ENCODE measurements around the gene PCK2.

The PCK2 gene

GRCh38 chr14:24113801-24114531 is 19.9 kb downstream of the PCK2 start:
- no peaks in the 10 kb centered on the region for H3K27me3 ChIP-seq (ENCODE audit: control insufficient read depth, insufficient read depth, low read length)

GRCh38 chr14:24114532-24115421 is 20.7 kb downstream of the PCK2 start, which contains the start of the genes DCAF11 and NRL:
Gene DCAF11, plus strand, starts transcription at chr14:24114777. Its CDS starts 818 bp downstream, at chr14:24115595.
Gene NRL, minus strand, starts transcription at chr14:24114949. Its CDS starts 32,101 bp downstream, at chr14:24082848.
- Histone ChIP-seq H3K4me3 (ENCODE audit: low read depth, low read length) (peak within 1 kb of the TSS; percentile 99), H2AFZ (peak within 1 kb of the TSS; percentile 86), H3K9ac (peak within 1 kb of the TSS; percentile 61), H3K36me3 (ENCODE audit: control insufficient read depth, insufficient read depth, low read length) (no peaks in the 10 kb centered on the region), H3K79me2 (peaks cover 22% of the 10 kb centered on the region), H3K9me3 (ENCODE audit: control insufficient read depth, low read length) (no peaks in the 10 kb centered on the region), H3K4me1 (peaks cover 13% of the 10 kb centered on the region), H3K27ac (peak within 1 kb of the TSS; percentile 100), H3K27me3 (ENCODE audit: control insufficient read depth, insufficient read depth, low read length) (no peaks in the 10 kb centered on the region), H3K4me2 (ENCODE audit: low read length) (peak within 1 kb of the TSS; percentile 84)
- TF ChIP-seq CTCF (IDR thresholded peaks at IDR 0.05), result no peak

More at GRCh38 chr14:24113801-24114531, 19.9 kb downstream of the PCK2 start:
- no peaks in the 10 kb centered on the region for H3K36me3 ChIP-seq (ENCODE audit: control insufficient read depth, insufficient read depth, low read length)
- no peaks in the 10 kb centered on the region for H3K9me3 ChIP-seq (ENCODE audit: control insufficient read depth, low read length)
- peaks cover 14% of the 10 kb centered on the region for H3K4me1 ChIP-seq
- H3K4me2 ChIP-seq (ENCODE audit: low read length), result peak overlapping the region; percentile 84
- peak overlapping the region; percentile 99 for H3K4me3 ChIP-seq (ENCODE audit: low read depth, low read length)
- peak overlapping the region; percentile 100 for H3K27ac ChIP-seq
- peaks cover 22% of the 10 kb centered on the region for H3K79me2 ChIP-seq
- TF ChIP-seq CTCF (IDR thresholded peaks at IDR 0.05), result no peak
- H3K9ac ChIP-seq, result peak overlapping the region; percentile 61
- H2AFZ ChIP-seq, result peak overlapping the region; percentile 86

GRCh38 chr14:24115422-24116127 is 21.5 kb downstream of the PCK2 start:
- peak overlapping the region; percentile 99 for H3K4me3 ChIP-seq (ENCODE audit: low read depth, low read length)
- TF ChIP-seq CTCF (IDR thresholded peaks at IDR 0.05), result no peak
- peaks cover 13% of the 10 kb centered on the region for H3K4me1 ChIP-seq

GRCh38 chr14:24116128-24116814 is 22.2 kb downstream of the PCK2 start:
- Histone ChIP-seq H3K27ac (peak overlapping the region; percentile 20), H3K9ac (no peak overlapping the region), H3K4me3 (ENCODE audit: low read depth, low read length) (peak overlapping the region; percentile 99), H3K9me3 (ENCODE audit: control insufficient read depth, low read length) (no peaks in the 10 kb centered on the region), H2AFZ (no peak overlapping the region), H3K27me3 (ENCODE audit: control insufficient read depth, insufficient read depth, low read length) (no peaks in the 10 kb centered on the region), H3K4me1 (peaks cover 13% of the 10 kb centered on the region), H3K4me2 (ENCODE audit: low read length) (peak overlapping the region; percentile 84), H3K36me3 (ENCODE audit: control insufficient read depth, insufficient read depth, low read length) (no peaks in the 10 kb centered on the region), H3K79me2 (peaks cover 15% of the 10 kb centered on the region)
- TF ChIP-seq CTCF (IDR thresholded peaks at IDR 0.05), result no peak

More at GRCh38 chr14:24115422-24116127, 21.5 kb downstream of the PCK2 start:
- no peaks in the 10 kb centered on the region for H3K36me3 ChIP-seq (ENCODE audit: control insufficient read depth, insufficient read depth, low read length)
- H2AFZ ChIP-seq, result peak overlapping the region; percentile 72
- peak overlapping the region; percentile 84 for H3K4me2 ChIP-seq (ENCODE audit: low read length)
- no peaks in the 10 kb centered on the region for H3K27me3 ChIP-seq (ENCODE audit: control insufficient read depth, insufficient read depth, low read length)
- H3K9me3 ChIP-seq (ENCODE audit: control insufficient read depth, low read length), result no peaks in the 10 kb centered on the region
- H3K79me2 ChIP-seq, result peaks cover 22% of the 10 kb centered on the region
- H3K9ac ChIP-seq, result peak overlapping the region; percentile 42
- H3K27ac ChIP-seq, result peak overlapping the region; percentile 100

All from parathyroid adenoma (tissue), 2 donors.